ENCODE data around the gene ACOT11.

The ACOT11 gene

DNA sequence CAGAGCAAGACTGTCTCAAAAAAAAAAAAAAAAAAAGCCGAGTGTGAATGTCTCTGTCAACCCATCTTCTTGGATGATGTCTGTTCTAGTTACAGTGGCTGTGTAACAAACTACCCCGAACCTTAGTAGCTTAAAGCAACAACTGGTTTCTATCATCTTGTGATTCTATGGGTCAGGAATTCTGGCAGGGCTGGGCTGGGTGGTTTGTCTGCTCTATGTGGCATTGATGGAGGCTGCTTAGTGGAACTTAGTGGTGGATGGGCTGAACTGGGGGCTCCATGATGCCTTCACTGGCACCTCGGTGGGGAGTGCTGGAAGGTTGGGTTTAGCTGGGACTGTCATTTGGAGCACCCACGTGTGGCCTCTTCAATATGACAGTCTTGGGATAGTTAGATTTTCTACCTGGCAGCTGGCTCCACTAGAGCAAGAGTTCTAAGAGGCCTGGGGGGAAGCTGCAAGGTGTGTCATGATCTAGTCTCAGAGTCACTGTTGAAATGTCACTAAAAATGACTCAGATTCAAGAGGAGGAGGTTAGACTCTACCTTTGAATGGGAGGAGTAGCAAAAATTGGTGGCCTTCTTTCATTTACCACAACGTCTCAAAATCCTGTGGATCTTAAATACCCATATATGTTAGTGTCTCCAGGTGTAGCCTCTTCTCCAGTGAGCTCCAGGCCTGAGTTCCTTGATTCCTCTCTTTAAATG is 18.6 kb downstream of the ACOT11 start:
- DNase-seq: no peak

DNA sequence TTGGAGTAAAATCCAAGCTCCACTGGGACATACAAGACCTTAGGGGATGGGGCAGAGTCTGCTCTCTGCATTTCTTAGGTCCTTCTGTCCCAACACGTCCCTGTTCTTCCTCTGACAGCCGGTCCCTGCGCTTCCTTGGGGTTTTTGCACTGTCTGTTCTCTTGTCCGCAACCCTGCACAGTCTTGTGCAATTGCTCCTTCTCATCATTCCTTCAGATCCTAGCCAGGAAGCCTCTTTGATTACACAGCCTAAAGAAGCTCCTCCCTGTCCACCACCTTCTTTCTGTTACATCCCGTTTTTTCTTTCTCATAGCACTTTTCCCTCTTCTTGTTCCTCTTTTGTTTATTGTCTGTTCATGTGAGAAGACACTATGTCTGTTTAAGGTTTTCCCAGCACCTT is 19.9 kb downstream of the ACOT11 start:
- DNase-seq: no peak

DNA sequence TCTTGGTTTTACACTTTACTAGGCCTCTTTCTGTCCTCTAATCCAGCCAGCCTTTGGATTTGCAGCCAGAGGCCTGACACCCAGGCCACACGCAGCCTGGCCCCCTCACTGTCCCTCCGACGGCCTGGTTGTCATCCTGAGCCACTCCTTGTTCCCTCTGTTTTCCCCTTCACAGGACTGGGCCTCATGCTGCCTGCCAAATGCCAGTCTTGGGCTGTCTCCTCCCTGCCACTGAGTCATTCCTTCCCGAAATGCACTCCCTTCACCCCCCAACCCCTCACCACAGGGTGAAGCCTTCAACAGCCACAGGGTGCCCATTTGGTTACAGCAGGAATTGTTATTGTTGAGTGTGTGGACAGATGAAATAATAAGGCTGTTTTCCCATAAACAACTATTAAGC is 21.3 kb downstream of the ACOT11 start:
- no peak for DNase-seq

DNA sequence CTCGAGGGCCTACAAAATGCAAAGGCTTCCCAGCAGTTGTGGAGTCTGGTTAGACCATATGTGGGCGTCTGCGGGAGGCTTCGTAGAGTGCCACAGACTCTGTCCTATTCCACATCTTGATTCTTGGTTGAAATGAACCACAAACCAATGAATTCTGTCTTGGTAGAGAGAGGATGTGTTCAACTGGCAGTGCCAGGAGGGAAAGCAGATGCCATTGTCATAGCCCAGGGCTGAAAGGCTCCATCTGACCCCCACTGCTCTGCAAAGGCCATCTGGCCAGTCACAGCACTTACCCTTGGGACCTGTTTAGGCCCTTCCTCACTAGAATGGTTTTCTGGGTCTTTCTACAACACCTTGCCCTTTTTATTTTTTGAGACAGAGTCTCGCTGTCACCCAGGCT is 22.1 kb downstream of the ACOT11 start:
- no peak for DNase-seq

DNA sequence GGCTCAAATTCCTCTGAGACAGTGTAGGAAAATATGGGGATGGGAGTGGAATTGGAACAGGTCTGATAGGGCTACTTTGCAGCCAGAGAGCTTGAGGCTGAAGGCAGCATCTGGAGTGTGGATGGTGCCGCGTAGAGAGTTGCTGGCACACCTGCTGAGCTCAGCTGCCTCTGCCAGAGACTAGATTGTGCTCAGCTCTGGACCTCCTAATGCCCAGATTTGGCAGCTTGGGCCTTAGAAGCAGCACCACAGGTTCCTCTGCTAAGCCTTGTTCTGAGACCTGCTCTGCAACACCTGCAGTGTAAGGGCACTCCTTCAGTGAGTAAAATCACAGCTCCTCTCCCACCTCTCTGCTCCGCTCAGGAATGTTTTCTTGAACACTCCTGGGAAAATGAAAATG is 23.3 kb downstream of the ACOT11 start:
- no peak for DNase-seq

DNA sequence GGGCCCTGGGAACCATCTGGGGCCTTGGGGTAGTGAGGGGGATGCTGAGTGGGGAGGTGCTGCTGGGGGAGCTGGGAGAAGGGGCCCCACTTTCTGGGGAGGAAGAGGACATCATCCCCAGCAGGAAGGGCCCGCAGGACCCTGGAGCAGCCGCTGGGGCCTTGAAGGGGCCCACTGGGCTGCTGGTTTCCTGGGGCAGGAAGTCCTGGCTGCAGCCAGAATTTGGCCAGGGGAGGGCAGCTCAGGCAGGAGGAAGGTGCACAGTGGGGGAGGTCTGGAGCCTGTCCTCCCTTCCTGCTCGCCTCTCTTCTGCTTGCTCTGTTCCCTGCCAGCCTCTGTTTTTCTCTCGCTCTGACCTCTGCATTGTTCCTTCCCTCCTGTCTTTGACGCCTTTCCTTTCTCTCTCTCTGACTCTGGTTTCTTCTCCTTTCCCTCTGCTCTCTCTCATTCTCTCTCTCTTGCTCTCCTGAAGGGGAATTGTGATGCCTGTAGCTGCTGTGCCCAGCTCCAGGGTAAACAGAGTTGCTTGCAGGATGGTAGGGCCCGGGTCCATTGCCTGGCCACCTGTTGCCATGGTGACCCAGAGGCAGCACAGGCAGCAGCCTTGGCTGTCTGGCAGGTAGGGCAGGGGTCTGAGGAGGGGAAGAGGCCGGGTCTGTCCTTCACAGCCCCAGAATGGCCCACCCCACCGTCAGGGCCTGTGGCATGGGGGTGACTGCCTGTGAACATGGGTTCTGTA is 23.9 kb downstream of the ACOT11 start:
- DNase-seq: no peak

DNA sequence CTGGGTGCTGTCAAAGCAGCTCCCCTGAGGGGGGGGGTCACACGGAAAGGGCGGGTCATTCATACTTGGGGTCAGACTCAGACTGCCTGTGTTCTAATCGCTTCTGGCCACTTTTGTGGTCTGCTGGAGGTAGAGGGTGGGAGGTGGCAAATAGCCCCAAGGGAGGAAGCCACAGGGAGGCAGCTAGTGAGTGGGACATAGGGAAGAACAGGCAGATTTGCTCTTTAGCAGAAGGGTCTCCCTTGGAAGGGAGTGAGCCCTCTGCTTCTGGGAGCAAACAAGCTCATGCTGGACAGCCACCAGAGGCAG is 24.5 kb downstream of the ACOT11 start:
- no peak for DNase-seq

DNA sequence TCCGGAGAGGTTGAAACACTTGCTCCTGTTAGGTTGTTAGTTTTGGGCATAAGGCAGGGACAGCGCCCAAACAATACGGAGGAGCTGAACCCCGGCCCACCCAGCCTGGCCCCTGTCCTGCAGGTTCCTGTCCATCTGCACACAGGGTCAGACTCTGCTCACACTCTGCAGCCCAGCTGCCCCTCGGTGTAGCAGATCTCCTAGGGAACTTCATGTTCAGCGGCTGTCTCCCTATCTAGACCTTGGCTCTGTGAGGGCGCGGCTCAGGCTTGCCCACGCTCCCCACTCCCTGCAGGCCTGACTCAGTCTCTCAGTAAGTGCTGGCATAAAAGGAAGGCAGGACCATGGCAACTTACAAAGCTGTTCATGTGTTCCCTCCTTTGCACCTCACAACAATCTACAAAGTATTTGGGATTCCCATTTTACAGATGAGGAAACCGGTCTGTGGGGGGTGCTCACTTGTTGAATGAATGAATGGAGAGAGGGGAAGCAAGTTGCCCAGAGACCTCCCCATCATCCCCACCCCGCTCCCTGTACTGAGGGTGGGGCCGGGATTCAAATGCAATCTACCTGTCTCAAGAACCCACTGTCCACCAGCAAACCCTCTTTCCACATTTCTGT is 26.2 kb downstream of the ACOT11 start:
- no peak for DNase-seq

DNA sequence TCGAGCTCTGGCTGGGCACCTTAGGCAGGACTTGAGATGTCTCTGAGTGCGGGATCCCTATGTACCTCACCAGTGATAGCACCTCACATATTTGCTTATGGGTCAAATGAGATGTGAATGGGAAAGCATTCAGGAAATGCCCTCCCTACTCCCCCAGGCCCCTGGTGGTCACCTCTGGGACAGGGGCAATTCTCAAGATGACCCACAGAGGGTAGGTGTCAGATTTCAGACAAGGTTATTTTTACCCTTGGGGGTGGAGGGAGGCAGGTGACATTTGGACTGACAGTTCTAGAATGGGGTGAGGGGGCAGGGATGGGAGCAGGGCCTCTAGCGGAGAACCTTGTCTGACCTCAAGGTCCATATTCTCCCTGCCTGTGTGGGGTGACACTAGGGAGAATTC is 27.1 kb downstream of the ACOT11 start:
- no peak for DNase-seq

DNA sequence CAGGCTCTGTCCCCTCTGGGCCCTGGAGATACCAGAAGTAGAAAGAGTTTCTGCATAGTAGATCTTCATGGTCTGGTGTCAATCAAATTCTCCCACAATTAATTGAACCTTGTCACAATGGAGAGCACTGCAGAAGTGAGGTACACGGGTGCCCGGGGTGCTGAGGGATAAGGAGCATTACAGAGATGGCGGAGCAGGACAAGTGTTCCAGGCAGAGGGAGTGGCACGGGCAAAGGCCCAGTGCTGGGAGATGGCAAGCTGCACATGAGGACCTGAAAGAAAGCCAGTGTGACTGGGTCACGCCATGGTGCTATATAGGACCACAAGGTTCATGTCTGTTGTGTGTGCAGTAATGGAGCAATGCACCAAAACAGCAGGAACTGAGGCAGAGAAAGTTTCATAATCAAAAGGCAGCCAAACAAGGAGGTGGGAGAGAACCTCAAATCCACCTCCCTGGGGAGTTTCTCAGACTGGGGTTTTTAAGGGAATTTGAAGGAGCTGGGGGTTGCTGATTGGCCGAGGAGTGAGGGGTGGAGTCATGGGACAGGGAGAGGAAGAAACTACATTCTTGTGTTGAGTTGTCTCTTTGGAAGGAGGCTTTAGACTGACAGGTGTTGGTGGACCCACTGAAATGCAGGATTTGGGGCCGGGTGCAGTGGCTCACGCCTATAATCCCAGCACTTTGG is 27.7 kb downstream of the ACOT11 start:
- no peak for DNase-seq

DNA sequence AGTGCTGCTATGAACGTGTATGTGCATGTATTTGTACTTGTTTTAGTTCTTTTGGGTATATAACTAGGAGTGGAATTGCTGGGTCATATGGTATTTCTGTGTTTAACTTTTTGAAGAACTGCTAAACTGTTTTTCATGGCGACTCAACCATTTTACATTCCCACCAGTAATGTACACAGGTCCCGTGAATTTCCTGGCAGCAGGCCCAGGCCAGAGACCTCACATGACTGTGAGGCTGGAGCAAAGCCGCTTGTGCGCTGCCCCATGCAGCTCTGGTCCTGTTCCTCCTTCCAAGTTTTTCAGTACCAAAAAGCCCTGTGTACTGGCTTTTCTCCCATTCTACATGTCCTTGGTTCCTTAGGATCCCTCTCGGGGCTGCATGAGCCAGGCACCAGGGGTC is 29.6 kb downstream of the ACOT11 start:
- DNase-seq: no peak

DNA sequence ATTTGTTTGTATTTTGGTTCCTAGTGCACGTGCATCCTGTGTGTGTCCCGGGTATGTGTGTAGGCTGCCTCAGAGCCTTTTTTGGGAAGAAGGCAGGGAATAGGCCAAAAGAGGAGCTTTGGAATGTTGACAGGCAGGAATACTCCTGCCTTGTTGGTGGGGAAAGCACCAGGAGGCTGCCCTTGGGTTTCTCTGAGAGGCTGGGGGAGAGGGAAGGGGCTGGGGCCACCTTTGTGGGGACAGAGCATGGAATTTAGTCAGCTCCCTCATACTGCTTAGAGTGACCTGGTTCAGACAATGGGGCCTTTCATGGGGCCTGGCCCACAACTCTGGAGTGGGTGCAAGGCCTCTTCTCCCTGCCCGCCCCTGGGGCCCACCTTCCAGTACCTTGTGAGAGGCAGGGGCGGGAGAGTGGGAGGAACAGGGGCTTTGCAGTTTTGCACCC is 31.3 kb downstream of the ACOT11 start:
- no peak for DNase-seq

DNA sequence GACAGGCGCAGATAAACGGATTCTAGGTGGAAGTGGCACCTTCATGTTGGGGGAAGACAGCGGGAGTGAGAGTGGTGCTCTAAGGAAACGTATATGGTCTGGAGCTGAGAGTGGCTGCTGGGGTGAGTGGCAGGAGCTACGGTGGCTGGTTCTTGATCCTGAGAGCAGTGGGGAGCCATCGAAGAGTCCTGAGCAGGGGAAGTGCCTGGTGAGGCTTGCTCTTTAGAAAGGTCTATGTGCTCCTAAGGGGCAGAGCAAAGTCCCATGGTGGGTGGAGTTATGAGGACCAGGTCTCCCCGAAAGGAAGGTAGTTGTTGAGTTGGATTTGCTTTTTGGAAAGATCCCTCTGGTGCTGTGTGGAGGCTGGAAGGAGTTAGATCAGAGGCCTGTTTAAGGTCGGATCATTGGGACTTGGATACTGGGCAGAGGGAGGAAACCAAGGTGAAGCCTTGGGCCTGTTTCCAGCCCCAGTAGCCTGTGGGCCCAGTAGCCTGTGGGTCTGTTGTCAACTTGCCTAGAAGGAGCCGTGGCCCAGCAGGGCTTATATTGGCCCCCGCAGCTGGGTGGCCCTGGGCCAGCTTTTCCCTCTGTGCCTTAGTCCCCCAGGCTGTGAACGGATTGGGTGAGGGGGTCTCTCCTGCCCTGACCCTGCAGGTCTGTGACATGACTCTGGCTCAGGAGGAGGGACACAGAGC is 33.0 kb downstream of the ACOT11 start:
- DNase-seq: no peak

DNA sequence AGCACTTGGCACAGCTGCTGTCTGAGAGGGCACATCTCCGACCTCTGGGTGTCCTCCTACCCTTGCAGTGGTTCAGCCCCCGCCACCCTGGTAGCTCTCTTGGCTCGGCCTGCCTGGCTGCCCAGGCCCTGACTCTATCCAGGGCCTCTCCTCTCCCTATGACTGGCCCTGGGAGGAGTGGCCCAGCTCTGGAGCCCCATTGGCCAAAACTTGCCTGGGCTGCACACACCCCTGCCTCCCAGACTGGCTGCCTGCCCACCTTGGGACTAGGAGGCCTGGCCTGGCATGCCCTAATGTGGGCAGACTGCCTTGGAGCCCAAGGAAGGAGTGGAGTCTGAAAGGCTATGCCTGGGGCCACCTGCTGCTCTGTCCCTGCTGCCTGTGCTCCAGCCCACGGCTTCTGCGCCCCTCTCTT is 33.6 kb downstream of the ACOT11 start:
- DNase-seq: no peak

DNA sequence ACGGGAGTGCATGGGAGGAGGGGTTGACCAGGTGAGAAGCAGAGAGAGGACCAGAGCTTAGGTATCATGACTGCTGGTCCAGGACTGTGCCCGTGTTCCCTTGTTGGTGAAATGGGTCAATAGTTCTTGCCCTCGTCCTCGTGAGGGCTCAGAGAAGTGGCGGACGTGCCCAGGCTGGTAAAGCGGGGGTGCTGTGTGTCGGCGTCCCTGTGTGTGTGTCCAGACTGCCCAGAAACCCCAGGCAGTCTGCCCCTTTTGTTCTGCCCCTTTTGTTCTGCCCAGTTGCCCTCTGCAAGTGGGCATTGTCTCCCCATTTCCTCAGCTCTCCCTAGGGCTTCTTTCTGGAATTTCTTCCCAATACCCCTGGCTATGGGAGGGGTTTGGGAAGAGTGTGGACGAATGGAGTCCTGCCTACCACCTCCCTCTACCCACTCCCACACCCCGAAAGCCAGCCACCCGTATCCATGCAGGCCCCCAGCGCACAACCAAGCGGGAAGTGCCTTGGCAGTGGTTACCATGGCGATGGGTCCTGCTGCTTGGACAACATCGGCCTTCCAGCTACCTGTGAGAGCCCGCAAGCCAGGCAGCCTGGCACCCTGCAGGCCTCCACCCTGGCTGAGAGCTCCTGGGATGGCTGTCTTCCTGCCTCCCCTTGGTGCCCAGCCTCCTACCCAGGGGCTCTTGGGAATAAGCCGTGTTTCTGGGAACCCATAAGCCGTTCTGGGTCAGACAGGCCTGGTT is 34.7 kb downstream of the ACOT11 start:
- DNase-seq: no peak

DNA sequence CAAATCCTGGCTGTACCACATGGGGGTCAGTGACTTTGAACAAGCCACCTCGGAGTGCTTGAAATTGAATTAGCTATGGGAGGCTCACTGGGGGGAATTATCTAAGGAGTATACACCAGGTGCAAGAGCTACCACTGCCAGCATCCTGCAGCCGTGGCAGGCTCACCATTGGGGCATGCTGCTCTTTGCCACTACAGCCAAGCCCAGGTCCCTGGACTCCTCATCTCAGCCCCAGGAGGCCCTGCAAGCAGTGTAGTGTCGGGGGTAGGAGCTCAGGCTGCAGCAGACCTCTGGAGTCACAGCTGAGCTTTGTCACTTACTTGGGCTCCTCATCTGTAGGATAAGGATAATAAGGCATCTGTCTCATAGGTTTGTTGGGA is 35.3 kb downstream of the ACOT11 start:
- DNase-seq: no peak

DNA sequence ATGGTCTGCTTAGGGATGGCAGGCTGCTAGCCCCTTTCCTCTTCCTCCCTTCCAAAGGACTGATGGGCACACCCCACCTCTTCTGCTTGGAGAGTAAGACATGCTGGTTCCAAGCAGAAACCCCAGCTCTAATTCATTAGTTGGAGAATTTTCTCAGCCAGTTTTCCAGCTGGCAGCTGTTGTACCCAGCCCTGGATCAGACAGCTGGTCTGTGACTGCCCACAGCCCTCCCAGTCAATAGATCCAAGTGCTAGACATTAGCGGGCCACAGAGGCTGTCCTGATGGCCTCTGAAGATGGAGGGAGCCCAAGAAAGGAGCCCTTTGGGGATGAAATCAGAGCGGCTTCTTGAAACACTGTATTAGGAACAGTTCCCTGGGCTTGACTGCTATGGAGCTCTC is 35.8 kb downstream of the ACOT11 start:
- no peak for DNase-seq

DNA sequence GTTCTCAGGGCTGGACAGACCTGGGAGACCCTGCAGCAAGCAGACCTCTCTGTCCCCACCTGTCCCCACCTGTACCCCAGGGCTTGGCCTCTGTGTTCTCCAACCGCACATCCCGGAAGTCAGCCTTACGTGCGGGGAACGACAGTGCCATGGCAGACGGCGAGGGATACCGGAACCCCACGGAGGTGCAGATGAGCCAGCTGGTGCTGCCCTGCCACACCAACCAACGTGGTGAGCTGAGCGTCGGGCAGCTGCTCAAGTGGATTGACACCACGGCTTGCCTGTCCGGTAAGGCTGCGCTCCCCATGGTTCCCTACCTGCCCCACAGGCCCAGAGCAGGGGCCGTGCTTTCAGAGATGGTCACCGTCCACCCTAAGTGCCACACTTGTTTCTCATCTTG is 36.5 kb downstream of the ACOT11 start:
- no peak for DNase-seq

DNA sequence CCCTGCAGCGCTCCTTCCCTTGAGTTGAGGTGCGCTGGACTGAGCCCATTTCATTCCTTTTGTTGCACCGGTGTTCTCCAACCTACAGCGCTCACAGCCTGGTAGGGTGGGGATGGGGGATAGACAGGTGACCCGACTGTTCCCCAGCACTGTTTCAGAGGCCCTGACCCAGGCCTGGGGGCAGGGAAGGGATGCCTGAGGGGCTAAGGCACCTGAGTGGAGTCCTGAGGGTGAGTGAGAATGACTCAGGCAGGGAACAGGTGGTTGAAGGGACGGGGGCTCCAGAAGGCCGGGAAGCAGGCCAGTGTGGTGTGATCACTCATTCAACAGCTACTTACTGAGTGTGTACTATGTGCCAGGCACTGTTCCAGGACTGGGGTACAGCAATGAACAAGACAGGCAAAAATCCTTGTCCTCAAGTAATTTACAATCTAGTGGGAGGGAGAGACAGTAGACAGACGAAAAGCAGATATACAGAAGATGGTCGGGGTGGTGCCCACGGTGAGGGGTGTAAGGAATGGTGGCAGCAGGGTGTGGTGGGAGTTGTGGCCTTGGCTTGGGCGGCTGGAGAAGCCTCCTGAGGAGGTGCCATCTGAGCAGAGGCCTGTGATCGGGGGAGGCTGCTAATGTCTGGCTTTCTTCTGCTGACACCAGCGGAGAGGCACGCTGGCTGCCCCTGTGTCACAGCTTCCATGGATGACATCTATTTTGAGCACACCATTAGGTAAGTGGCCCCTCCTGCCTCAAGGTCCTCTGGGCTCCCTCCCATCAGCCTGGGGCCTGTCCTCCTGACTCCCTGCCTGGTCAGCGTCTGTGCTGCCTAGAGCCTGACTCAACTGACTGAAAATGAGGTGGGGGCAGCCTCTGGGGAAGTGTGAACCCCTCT is 37.4 kb downstream of the ACOT11 start:
- DNase-seq: no peak

DNA sequence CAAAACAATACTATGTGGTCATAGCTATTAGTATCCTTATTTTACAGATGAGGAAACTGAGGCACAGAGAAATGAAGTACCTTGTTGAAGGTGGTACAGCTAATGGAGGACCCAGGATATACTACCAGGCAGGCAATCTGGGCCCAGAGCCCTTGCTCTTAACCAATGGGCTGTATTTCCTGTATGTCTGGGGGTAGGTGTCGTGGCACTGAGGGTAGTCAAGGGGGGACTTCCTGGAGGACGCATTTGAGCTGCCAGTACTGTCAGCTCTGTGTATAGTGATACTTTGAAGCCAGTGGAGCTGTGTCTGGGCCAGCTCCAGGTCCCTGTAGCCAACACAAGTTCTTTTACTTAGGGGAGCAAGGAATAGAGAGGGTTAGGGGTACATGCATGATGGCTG is 40.3 kb downstream of the ACOT11 start:
- DNase-seq: no peak

DNA sequence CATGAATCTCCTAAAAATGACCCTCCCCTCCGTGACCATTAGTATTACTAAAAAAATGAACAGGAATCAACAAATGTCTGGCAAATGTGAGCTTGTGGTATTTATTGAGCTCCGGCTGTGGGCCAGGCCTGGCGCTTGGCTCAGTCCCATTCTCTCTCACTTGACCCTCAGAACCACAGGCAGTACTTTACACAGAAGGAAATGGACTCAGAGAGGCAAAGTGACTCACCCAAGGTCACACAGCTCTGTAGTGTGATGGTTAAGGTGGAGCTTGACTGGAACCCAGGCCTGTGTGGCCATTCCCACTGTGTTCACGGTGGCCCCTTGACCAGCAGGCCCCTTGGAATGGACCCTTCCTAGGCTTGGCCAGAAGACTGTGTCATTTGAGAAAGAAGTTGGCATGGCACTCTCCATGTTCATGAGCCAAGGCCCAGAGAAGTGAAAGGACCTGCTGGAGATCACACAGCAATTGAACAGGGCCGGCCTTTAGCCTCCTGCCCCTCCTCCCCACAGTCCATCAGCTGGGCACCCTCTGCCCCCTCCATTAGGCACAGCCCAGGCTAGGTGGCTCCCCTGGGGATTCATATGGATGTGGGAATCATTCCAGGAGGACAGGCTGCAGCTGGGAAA is 43.2 kb downstream of the ACOT11 start:
- DNase-seq: no peak

Data from activated CD8-positive, alpha-beta memory T cell treated with anti-CD3 and anti-CD28 coated beads, Interleukin-2, amount 50 U/mL, for 4 hours (primary cell).